UCSD-AML1 (cell line): ENCODE results near the gene RHOC.

Experiments
- DNase-seq: peaks from one replicate; lab custom pipeline; 2025; ENCODE audit not compliant: unreplicated experiment; lab: John Stamatoyannopoulos, UW

Gene RHOC

DNA sequence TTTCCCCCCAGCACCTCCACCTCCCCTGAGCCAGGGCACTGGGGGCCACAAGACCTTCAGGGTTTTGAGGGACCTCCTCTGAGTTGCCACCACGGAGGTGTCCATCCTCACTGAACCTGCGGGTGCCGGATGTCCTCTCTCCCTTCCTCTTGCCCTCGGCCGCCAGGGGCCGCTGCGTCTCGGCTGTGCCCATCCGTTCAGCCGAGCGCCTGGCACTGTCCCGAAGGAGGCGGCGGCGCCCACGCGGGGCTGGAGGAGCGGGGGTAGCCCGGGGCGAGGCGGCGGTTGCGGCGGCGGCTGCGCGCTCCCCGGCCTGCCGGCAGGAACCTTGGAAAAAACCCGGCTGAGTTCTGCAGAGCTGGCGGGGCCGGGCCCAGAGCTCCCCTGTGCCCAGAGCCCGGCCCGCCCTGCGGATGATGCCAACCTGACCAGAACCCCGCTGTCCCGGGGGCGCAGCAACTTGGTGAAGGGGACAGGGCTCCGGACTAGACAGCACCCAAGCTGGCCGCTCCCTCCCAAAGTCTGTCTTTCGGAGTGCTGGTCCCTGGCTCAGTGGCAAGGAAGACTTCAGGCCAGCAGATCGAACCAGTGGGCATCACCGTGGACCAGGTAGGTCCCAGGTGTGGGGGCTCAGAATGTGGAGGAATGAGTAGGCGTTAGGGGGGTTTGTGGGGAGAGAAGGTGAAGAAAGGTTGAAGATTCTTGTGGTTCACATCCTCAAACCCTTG, 11.9 kb upstream of the RHOC start:
- peak; percentile 70 for DNase-seq

DNA sequence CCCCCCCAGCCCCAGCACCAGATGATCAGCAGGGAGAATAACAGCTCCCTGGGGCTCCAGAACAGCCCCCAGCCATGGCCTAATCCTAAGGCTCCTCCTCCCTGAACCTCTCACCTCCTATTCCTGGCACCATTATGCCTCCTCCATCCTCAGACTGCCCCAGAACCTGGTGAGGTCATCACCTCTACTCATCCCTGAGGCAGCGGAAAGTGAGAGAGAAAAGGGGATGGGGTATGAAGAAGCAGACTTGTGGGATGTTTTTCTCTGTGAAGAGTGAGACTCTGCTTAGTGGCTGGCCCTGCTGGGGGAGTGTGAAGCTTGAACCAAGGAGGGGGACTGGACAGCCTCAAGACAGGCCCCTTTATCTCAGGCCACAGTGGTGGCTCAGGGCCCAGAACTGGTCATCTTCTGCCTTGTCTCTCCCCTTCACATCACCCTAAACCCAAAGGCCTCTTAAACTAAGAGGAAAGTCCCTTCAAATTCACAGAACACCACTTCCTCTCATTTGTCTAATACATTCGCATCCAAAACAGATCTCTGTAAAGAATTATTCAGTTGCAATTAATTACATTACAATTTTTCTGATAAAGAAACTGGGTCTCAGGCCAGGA, 10.4 kb upstream of the RHOC start:
- DNase-seq, result no peak

DNA sequence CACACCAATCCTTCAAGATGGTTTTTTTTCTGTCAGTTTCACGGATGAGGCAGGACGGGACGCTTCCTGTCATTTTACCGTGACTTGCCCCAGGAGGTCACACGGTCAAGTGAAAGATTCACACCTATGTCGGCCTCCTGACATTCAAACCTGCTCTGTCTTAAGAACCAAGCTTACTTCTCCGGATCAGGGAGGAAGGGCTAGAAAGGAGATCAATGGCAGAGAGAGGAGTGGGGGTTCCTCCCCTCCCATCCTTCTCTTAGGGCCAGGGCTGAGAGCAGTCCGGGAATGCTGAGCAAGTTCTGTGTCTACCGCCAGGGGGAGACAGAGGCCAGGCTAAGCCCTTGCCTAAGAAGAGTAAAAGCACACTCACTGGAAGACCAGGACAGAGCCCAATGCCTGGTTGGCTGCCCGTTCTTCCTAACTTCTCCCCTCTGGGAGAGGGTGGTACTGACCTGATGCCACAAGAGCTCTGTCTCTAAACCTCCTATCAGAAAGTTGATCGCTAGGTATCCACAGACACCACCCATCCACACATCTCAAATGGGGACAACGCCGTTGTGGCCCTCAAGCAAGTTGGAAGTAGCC, 9.3 kb upstream of the RHOC start:
- peak; percentile 81 for DNase-seq

DNA sequence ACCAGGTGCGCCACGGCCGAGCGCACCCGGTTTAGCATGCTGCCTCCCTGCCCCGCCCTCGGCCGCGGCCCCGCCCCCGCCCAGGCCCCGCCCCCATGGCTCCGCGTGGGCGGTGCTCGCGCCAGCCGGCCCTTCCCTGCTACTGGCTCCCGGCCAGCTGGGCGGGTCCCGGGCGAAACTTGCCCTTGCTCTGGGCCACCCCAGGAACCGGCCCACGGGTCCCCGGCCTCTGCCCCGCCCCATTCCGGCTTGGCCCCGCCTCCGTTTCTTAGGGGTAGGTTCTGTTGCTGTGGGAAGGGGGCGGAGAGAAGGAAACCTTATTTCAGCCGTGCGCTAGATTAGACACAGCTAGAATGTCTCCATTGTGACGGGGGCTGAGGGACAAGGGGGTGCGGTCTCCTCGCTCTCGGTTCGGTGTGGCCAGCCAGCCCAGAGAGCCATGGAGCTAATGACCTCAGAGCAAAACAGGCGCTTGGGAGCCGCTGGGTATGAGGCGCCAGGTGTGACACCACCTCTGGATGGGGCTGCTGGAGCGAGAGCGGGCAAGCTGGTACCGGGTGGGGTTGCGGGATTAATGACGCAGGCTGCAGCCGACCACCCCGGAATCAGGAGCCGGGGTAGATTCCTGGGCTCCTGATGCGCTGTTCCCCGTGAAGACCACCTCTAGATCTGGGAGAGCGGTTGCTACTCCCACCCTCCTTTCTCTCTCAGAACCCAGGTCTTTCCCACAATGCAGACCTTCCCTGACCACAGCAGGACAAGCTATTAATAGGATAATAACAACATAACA, 8.5 kb upstream of the RHOC start, which contains the start of gene PPM1J:
PPM1J (minus strand) TSS at position 69 of the 790 bp plus-strand sequence; CDS start at position 38, 31 bp downstream.
- peak; percentile 99 for DNase-seq

DNA sequence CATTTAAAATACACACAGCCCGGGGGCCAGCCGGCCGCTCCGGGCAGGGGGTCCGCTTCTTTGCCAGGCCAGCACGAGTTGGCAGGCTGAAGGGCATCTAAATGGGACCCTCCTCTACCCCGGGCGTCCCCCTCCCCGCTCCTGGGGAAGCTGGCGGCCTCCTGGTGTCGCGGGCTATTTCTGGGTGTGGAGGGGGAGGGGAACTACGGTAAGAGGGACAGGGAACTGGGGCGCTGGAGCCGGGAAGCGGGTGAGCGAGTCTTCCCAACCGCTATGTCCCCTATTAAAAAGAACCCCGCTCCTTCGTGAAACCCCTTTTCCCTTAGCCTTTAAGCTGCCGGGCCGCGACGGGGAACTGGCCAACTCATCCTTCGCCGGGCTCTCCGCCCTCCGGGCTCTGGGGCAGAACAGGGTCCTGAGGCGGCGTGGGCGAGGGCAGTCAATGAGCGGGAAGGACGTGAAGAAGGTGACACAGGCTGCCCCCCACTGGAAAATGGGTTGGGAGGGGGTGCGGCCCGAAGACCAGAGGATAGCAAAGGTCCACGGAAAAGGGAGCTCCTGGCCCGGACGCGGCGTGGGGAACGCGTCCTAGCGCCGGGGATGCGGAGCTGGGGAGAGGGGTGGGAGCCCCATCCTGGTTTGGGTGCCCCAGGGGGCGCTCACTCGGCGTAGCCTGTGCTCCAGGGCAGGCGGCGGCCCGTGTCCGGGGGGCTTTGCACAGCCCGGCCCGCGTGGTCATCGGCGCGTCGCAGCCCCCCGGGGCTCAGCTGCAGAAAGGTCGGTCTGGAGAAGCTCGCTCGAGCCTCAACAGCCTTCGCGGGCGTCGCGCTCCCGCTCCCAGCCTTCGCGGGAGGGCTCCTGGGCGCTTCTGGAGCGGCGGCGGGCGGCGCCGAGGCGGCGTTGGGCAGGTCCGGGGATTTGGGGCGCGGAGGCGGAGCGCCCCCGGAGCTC, 7.7 kb upstream of the RHOC start:
- peak; percentile 46 for DNase-seq

DNA sequence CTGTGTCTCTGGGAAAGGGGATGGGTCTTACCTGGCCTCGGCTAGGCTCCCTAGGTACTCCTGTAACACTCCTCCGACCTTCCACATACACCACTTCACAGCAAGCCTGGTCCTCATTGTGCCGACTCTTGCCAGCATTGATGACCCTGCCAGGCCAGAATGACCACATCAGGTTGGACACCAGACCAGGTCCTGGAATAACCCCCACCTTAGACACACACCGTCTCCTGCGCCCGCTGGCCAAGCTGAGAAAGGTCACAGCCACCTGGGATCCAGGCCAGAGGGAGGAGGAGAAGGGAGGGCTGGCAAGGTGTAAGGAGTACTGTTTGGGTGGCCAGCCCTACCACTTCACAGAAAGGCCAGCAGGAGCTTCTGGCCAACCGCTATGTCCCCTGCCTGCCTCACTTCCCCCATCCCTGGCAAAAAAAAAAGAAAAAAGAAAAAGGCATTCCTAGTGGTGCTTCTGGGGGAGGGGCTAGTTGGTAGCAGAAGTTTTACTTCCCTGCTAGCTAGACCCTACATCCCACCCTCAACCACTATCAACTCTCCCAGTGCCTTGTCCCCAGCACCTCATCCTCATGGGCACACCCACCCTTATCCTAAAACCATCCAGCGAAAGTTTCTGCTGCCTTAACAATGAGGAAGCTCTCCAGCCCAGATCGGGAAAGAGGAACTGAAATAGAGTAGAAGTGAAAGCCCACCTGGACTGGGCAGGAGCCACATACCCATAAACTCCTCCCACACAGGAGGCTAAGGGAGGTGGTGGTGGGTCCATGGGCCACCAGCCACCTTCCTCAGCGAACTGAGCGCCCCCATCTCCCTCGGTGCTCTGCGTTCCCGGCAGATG, 6.8 kb upstream of the RHOC start:
- peak; percentile 41 for DNase-seq

DNA sequence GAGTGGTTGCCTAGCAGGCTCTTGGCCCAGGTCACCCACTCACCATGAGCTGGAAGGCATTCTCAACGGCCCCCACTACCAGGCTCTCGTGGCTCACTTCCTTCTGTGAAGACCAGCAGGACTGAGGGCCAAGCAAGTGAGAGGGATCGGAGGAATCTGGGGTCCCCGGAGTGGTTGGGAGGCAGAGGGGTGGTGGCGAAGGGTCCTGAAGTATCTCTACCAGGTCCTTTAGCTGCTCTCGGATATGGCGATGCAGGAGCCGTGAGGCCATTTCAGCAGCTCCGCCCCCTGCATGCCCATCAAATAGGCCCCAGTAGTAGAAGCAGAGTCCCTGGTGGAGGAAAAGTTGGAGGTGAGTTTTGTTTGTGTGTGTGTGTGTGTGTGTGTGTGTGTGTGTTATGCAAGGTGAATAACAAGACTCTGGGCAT, 5.8 kb upstream of the RHOC start:
- no peak for DNase-seq

DNA sequence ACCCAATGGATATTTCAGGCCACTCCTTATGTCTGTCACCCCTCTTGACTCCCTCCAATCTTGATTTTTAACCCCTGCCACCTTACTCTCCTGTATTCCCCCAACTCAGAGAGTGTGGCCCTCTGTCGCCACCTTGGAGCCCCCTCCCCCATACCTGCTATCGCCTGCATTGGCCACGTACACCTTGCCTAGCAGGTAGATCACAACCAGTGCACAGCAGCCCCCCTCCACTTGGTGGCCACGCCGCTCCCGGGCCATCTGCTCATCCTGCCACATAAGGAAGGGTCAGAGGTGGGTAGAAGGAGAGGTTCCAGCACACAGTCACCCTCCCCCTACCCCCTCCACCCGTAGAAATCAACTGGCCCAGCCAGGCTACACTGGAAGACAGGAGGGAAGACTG, 5.3 kb upstream of the RHOC start:
- DNase-seq, result no peak

DNA sequence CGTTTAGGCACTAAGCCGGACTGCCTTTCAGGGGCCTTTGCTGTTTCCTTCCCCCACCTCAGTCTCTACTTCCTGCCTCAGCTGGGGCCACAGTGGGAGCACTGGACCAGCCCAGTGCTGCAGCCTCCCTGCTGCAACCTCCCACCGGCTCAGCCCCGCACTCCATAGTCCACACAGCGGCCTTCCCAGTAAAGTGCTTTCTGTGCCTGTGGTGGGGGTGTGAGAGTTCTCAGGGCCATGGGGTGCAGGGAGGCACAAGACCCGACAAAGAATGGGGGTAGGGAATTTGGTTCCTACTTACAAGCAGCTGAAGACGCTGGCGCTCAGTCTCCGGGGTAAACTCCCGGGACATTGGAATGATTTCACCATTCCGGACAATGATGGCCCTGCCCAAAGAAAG, 4.7 kb upstream of the RHOC start:
- DNase-seq, result no peak

DNA sequence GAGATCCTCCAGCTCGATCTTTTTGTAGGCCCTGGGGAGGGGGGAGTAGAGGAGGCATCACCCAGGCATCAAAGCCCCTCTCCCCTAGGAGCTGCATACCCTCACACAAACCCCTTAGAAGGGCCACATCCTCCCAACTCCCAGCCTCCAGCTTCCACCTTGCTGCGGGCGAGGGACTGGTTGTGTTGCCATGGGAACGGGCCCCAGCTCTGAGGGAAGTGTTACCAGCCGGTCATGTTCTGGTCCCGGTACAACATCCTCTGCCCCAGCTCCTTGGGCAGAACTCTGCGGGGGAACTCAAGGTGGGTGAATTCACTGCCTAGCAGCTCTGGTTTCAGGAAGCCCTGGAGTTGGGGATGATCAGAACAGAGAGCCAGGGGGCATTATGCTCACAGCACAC, 4.1 kb upstream of the RHOC start:
- no peak for DNase-seq

DNA sequence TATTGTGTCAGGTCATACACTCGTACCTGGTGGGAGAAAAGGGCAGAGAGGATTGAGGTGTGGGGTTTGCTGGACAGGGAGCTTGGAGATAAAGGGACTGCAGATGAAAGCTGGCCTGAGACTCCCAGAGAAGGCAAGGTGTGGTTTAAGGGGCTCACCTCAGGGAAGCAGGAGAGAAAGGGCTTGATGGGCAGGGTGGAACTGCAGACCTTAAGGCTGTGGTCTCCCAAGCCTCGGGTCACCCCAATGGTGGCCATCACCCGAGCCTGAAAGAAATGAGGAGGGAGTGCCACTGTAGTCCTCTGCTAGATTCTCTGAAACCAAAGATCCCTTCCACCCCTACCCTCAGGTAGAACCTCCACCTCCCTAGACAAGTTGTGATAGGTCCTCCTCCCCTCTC, 3.7 kb upstream of the RHOC start:
- no peak for DNase-seq

DNA sequence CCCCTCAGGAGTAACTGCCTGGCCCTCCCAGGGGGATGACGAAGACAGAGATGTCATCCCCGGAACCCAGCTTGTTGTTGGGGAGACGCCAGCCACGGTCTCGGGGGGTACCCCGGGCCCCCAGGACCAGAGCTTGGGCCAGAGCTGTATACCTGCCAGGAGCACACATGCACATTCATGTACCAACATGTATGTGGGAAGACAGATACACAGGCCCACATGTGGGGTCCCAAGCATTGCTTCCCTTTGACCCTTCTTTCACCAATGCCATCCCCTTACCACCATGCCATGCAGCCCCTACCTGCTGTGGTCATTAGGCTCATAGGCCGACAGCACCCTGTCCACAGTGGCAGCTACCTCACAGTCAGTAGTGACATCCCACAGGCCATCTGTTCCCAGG, 3.2 kb upstream of the RHOC start:
- no peak for DNase-seq

DNA sequence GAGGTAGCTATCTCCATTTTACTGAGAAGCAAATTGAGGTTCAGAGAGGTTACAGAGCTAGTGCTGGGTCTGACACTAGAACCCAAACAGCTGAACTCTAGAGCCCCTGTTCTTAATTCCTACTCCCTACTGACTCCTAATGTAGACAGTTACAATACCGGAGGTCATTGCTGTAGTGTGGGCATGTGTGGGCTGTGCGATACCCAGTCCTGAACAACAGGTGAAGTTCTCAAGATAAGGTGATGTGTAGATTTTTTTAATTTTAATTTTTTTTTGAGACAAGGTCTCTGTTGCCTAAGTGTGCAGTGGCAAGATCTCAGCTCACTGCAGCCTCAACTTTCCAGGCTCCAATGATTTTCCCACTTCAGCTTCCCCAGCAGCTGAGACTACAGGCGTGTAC, 1.6 kb upstream of the RHOC start:
- no peak for DNase-seq

DNA sequence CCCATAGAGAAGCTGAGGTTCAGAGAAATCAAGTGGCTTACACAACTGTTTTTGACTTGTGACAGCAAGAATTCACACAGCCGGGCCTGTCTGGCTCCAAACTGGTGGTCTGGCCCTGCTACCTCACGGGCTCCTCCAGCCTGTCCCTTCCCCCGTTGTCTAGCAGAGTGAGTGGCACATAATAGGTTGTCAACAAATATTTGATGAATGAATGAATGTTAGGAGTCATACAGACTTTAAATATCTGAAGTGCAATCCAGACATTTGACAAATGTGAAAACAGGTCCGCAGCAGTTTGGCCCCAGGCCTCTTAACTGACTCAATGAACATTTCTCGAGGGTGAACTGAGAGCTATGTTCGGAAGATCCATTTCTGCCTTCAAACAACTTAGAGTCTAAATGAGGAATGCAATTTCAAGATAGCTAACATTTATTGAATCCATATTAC, 1.1 kb upstream of the RHOC start:
- no peak for DNase-seq

DNA sequence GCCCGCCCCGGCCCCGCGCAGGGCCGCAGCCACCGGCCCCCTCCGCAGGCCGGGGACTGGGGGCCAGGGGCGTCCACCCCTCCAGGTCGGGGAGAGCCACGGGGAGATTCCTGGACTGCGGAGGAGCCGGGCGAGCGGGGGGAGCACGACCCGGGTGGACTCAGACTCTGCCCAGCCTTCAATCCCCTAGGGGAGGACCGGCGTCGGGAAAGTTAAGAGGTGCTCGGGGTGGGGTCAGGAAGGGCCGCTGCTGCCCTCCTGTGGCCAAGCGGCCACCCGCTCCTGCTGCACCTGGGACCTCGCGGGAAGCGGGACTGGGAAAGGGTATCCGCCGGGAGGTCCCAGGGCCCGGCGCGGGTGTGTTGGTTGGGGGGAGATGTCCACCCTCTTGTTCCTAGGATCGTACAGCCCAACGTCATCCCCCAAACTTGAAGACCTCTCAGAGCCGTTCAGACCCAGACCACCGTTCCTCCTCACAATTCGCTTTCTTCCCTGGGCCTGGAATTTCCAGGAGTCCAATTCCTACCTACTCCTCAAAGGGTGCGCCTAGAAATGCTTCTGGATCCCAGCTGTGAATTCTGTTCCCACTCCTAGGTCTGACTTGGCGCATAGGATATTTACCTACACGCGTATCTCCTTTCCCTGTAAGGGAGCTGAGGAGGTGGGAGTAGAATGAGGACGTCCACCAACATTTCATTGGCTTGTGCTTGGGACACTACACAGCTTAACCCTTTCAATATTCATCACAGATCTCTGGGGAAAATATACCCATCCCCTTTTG, 484 bp upstream of the RHOC start:
- peak; percentile 88 for DNase-seq

DNA sequence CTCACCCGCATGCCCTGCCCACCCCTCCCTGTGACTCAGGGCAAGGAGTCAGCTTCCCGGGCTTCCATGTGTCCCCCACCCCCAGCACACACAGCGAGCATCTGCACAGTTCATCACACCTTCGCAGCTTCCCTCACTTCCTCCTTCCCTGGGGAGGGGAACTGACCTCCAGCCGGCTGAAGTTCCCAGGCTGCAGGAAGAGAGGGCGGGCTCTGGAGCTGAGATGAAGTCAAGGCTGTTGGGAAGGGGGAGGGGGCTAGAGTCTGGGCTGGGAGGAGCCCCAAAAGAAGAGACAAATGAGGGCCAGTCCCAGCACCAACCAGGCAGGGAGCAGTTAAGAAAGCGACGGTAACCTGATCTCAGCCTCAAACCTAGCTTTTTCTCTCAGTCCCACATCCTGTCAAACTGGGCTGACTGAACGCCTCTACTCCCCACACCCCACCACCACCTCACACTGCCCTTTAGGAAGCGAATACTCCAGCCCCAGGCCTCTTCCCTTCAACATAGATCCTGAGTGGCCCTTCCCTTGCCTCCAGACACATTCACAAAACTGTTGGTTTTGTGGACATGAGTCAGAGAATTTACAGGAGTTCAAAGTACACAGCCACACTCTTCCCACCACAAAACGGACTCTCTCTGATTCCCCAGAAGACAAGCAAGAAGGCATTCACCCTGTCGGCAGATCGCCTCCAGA, 1.8 kb downstream of the RHOC start:
- DNase-seq, result peak; percentile 90

DNA sequence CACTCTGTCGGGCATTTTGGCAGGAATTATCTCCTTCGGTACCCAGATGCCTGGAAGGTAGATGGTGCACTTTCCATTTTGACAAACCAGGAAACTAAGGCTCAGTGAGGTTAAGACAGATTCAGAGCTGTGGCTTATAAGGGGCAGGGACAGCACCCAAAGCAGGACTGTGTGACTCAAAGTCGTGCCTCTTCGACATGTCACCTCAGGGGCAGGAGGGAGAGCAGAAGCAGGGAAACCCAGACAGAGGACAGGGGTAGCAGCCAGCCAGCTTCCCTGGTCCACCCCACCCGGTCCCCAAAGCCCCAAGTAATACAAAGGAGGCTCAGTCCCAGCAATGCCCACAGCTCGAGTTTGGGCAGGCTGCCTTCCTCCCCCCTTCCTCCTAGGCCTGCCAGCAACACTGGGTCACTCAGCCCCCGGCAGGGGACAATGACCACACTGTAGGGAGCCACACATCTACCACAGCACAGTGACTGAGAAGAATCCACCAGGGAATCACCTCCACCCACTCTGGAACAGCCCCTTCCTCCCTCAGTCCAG, 2.5 kb downstream of the RHOC start:
- DNase-seq, result no peak

DNA sequence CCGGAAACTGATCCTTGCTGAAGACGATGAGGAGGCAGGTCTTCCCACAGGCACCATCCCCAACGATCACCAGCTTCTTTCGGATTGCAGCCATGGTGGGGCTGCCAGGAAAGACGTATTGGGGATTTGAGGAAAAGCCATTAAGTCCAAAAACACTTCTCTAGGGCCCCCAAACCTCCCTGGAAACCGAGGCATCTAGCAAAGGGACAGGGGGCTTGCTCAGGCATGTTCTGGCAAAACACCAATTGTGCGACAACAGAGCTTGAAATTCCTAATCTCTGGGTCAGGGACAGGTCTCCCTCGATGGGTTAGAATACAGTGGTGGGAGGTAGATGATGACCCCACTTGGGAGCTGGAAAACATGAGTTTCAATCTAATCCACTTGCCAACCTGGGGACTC, 3.2 kb downstream of the RHOC start:
- no peak for DNase-seq
